Dermis microvascular lymphatic vessel endothelial cell (primary cell): Measurements from ENCODE around the gene TLR6. TPM values are rescaled to one million over a fixed set of nuclear protein-coding genes. Genes with fewer than 3 reads are reported as not detected.

ENCODE experiments used
- DNase-seq, 2 donors: peaks; one replicate each; pipeline versions ENCODE4 v3.0.0 to v3.0.0-alpha.2; 2010; ENCODE audit warnings: low read depth in 2 of 2
- total RNA-seq: library from RNA; depleted of rRNA; stranded (reverse); fragments of >200 nt; gene quantifications from 2 replicates; pipeline ENCODE4 v1.2.1, GENCODE V29; 2014

Gene TLR6
- total RNA-seq, 1 donor from 2014 or later, result 0.13 TPM

DNA sequence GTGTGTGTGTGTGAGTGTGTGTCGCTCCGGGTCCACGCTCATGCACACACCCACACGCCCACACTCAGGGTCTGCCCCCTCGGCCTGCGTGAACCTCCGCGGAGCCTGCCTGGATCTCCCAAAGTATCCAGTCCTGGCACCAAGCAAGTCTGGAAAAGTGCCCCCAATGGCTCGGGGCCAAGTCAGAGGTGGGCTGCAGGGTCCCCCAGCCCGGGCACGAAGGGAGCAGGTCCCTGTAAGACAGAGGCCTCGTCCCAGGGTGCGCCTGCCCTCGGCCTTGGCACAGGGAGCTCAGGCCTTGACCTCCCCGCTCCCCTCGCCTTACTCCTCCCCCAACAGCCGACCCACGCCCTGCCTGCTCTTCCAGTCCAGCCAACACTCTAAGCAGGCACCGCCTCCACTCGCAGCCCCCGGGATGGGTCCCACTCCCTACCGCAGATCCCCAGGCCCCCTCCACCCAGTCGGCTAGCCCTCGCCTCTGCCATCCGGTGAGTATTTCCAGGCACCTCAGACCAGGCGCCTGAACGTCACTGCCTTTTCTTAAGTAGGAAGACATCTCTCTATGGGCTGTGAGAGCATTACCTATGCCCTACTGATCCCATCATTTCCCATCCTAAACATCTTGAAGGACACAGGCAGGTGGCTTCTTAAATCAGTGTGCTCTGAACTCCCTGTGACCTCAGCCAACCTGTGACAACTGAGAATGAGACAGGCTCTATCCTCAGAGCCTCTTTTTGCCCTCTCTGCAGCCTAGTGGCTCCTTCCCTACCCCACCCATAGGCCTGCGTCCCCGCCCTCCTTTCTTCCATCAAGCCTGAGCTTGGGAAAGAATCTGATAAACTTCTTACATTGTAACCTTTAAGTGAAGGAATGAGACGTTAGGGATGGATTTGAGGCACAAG lies 11.7 kb upstream of the TLR6 start:
- peak in 1 of 2 donors; percentile 53 for DNase-seq

DNA sequence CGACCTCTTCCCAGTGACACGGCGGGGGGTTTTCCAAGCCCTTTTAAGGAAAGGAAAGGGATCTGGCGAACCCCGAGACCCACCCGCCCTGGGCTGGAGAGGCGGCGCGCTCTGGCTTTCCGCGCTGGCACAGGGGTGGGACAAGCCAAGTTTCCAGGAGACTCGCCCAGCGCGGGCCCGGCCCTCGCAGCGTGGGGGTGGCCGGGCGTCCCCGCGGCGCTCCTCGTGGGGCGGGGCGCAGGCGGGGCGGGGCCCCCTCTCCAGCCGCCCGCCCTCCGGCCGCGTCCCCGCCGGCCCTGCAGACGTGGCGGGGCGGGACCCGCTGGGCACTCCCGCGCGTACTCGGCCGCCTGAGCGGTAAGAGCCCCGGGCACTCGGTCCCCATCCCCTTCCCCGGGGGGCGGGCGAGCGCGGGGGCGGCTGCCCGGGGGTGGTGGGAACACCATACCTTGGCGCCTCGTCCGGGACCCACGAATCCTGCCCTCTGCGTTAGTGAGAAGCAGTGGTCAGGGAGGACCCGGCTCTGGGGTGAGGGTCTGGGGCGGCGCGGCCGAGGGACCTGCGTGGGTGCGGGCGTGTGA lies 11.0 kb upstream of the TLR6 start, which contains the start of gene FAM114A1:
Gene FAM114A1 (plus strand): TSS at position 329 of the 581 bp plus-strand sequence. CDS start 10,273 bp downstream, outside the sequence.
- peak; percentile 55 to 89 for DNase-seq

GRCh38 chr4:38866973-38867477 lies 10.4 kb upstream of the TLR6 start:
- no peak for DNase-seq

- DNase-seq, result no peak
Observed at GRCh38 chr4:38865445-38865844, 8.8 kb upstream of the TLR6 start.

GRCh38 chr4:38861791-38862190 lies 5.2 kb upstream of the TLR6 start:
- no peak for DNase-seq

- peak in 1 of 2 donors; percentile 72 for DNase-seq
Observed at GRCh38 chr4:38860788-38861424, 4.3 kb upstream of the TLR6 start.

DNA sequence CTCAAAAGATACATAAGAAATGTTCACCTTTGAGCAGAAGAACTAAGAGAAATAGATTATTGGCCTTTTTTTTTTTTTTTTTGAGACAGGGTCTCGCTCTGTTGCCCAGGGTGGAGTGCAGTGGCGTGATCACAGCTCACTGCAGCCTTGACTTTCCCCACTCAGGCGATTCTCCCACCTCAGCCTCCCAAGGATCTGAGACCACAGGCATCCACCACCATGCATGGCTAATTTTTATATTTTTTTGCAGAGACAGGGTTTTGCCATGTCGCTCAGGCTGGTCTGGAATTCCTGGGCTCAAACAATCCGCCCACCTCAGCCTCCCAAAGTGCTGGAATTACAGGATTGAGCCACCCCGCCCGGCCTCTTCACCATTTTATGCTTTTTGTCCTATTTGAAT lies 2.9 kb upstream of the TLR6 start:
- no peak for DNase-seq

DNA sequence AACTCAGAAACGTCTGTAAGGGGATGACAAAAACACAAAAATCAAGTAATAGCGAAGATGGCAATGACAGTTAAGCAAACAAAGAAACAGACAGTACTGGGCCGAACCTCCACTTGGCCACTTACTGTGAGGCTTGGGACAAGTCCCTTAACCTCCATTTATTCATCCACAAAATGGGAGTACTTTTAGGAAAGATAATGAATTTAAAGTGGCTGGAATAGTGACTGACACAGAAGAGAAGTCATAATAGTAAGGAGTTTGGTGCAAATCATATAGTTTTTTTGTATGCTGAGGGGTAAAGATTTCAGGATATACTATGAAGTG lies 1.4 kb upstream of the TLR6 start:
- no peak for DNase-seq

GRCh38 chr4:38857354-38858096 lies 908 bp upstream of the TLR6 start:
- peak in 1 of 2 donors; percentile 81 for DNase-seq

DNA sequence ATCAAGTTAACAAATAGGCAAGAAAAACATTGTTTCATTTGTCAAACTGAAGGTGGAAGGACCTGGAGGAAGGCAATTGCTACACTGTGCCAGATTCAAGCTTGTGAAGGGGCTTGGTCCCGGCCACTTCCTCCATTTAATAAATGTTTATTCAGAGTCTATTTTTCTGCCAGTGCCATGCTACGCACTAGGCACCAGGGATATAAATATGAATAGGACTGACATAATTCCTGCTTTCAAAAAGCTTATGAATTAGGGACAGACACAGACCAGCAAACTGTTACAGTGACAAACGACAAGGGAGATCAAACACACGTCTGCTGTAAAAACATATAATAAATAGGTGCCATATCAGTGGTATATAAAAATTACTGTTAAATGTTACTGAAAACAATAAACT lies 571 bp downstream of the TLR6 start:
- peak in 1 of 2 donors; percentile 44 for DNase-seq

GRCh38 chr4:38855466-38855865 lies 1.2 kb downstream of the TLR6 start:
- DNase-seq, result no peak

DNA sequence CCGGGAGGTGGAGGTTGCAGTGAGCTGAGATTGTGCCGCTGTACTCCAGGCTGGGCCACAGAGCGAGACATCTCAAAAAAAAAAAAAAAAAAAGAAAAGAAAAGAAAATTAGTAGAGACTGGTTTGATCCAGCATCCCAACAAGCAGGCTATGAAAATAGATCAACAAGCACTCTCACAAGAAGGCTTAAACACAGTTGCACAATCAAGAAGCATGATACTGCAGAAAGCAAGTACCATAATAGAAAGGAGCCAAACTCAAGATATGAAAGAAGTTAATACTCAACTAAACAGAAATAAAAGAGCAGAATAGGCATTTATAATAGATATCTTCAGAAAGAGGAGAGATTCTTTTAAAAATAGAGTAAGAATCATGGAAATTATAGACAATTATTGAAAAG lies 10.6 kb downstream of the TLR6 start:
- DNase-seq, result no peak

DNA sequence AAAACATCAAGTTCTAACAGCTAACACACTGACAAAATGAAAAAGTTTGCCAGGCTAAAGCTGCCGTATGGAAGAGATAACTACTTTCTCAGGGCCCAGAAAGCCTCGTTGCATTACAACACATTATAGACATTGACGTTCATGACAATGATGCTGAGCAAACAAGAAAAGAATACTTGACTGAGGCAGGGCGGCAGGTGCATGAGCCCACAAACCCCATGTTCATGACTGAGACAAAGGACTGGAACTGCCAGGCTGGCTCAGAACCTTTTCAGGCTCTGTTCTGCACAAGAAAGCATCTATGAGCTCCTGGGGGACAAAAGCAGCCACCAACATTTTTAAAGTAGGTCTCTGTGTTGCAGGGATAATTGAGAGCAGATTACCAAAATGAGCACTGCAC lies 13.6 kb downstream of the TLR6 start:
- no peak for DNase-seq

DNA sequence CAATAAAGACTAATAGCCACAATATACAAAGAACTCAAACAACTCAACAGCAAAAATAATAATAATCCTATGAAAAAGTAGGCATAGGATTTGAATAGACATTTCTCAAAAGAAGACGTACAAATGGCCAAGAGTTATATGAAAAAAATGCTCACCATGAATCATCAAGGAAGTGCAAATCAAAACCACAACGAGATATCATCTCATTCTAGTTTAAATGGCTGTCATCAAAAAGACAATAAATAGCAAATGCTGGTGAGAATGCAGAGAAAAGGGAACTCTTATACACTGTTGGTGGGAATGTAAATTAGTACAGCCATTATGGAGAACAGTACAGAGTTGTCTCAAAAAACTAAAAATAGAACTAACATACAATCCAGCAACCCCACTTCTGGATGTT lies 18.8 kb downstream of the TLR6 start:
- peak in 1 of 2 donors; percentile 64 for DNase-seq

- no peak for DNase-seq
Observed at GRCh38 chr4:38837334-38837733, 19.3 kb downstream of the TLR6 start.

DNA sequence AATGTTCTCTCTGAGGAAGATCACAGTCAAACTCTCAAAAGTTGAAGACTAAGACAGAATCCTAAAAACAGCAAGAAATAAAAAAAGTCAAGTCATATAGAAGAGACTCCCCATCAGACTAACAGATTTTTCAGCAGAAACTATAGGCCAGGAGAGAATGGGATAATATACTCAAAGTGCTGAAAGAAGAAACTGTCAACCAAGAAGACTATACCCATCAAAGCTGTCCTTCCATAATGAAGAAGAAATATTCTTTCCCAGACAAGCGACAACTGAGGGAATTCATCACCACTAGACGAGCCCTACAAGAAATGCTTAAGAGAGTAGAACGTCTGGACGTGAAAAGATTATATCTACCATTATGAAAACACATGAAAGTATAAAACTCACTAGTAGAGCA lies 22.0 kb downstream of the TLR6 start:
- no peak for DNase-seq

GRCh38 chr4:38832624-38833528 lies 23.7 kb downstream of the TLR6 start:
- DNase-seq, result no peak

- DNase-seq, result no peak
Observed at GRCh38 chr4:38832206-38832605, 24.4 kb downstream of the TLR6 start.

GRCh38 chr4:38831653-38832052 lies 25.0 kb downstream of the TLR6 start:
- no peak for DNase-seq

DNA sequence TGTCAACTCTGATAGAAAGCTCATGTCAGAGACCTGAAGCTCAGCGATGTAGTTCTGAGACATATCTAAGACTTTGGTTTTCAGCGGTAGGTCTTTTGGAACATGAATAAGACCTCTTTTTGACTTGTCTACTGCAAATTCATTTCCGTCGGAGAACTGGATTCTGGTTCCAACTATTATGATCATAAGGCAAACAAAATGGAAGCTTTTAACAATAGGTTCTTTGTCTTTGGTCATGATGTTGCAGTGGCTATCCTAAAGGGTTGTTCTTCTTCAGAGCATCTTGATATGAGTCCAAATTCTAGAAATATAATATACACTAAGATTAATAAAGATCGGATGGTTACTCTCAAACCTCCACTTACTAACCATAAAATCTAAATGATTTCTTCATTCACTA lies 27.4 kb downstream of the TLR6 start:
- no peak for DNase-seq

DNA sequence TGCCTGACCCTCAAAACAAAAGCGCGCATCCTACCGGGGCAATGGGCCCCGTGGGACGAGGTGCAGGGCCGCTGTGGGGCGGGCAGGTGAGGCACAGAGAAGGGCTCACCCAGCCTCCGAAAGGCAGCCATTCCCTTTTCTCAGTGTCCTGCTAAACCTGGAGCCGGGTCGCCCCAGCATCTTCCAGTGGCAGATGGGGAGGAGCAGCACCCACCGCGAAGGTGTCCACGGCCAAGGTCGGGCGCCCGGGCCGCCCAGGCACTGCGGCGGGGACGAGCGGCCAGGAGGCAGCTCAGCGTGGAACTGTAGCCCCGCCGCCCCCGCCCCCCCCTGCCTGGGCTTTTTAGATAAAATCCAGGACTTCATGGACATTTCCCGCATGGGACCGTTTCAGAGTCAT lies 32.9 kb downstream of the TLR6 start:
- DNase-seq, result no peak
